ENCODE measurements around the gene GKN2. TPM values are rescaled to one million over a fixed set of nuclear protein-coding genes. Genes with fewer than 3 reads are reported as not detected.

GKN2 gene
- total and polyA plus RNA-seq, 4 donors, result 9.1 TPM; not detected in 3

DNA sequence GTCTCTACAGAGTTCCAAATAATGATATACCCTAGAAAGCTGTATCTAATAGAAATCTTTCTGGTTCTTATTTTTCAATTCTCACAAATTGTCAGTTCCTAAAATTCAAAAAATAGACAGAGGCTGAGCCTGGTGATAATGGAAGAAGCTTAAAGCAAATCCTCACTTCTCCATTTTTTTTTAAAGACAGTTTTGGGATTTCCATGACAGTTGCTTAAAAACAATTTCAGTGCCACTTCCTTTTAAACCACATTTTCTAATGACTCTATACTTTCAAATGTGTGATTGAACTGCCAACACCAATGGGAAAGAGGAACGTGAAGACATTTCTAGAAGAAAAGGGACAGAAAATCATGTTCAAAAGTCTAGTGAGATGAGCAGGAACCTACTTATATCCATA is 4.0 kb downstream of the GKN2 start:
- Histone ChIP-seq H3K36me3 (ENCODE audit: control insufficient read depth in 4 of 4, insufficient read depth in 3 of 4, low read depth in 1 of 4, low read length in 3 of 4) (no peaks in the 10 kb centered on the region), H3K4me3 (ENCODE audit: low read depth in 1 of 3, low read length in 3 of 3) (no peak overlapping the region), H3K9ac (ENCODE audit: low read depth in 1 of 2, low read length in 2 of 2) (no peak overlapping the region), H3K27ac (ENCODE audit: low read depth in 1 of 2, low read length in 2 of 2) (no peak overlapping the region), H3K4me1 (ENCODE audit: control insufficient read depth in 4 of 4, insufficient read depth in 4 of 4, low read length in 3 of 4) (peaks cover 0 to 6% (median 2%) of the 10 kb centered on the region in 4 donors), H3K9me3 (ENCODE audit: control insufficient read depth in 4 of 4, low read length in 3 of 4) (no peaks in the 10 kb centered on the region), H3K27me3 (ENCODE audit: control insufficient read depth in 4 of 4, insufficient read depth in 4 of 4, low read length in 3 of 4) (peaks cover 0 to 6% (median 0%) of the 10 kb centered on the region in 4 donors)
- 80% methylated on average over 1 of the region's 1 CpG for WGBS
- no peak for DNase-seq (ENCODE audit: low spot score)
- TF ChIP-seq TAF1 (conservative IDR thresholded peaks at IDR 0.05) (no peak), HNF4G (IDR thresholded peaks at IDR 0.05) (no peak), FOXA1 (IDR thresholded peaks at IDR 0.05) (no peak), RXRA (IDR thresholded peaks at IDR 0.05) (no peak), YY1 (IDR thresholded peaks at IDR 0.05) (no peak)
- TF ChIP-seq, protein P1, sequence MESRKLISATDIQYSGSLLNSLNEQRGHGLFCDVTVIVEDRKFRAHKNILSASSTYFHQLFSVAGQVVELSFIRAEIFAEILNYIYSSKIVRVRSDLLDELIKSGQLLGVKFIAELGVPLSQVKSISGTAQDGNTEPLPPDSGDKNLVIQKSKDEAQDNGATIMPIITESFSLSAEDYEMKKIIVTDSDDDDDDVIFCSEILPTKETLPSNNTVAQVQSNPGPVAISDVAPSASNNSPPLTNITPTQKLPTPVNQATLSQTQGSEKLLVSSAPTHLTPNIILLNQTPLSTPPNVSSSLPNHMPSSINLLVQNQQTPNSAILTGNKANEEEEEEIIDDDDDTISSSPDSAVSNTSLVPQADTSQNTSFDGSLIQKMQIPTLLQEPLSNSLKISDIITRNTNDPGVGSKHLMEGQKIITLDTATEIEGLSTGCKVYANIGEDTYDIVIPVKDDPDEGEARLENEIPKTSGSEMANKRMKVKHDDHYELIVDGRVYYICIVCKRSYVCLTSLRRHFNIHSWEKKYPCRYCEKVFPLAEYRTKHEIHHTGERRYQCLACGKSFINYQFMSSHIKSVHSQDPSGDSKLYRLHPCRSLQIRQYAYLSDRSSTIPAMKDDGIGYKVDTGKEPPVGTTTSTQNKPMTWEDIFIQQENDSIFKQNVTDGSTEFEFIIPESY (IDR thresholded peaks at IDR 0.05), result no peak

GRCh38 chr2:68946117-68946516 is 6.6 kb downstream of the GKN2 start:
- Histone ChIP-seq H3K9ac (ENCODE audit: low read depth in 1 of 2, low read length in 2 of 2) (no peak overlapping the region), H3K36me3 (ENCODE audit: control insufficient read depth in 4 of 4, insufficient read depth in 3 of 4, low read depth in 1 of 4, low read length in 3 of 4) (no peaks in the 10 kb centered on the region), H3K9me3 (ENCODE audit: control insufficient read depth in 4 of 4, low read length in 3 of 4) (no peaks in the 10 kb centered on the region), H3K4me3 (ENCODE audit: low read depth in 1 of 3, low read length in 3 of 3) (no peak overlapping the region), H3K27ac (ENCODE audit: low read depth in 1 of 2, low read length in 2 of 2) (no peak overlapping the region), H3K27me3 (ENCODE audit: control insufficient read depth in 4 of 4, insufficient read depth in 4 of 4, low read length in 3 of 4) (peaks cover 0 to under 1% (median 0%) of the 10 kb centered on the region in 4 donors), H3K4me1 (ENCODE audit: control insufficient read depth in 4 of 4, insufficient read depth in 4 of 4, low read length in 3 of 4) (peaks cover 0 to 6% (median 2%) of the 10 kb centered on the region in 4 donors)
- DNase-seq (ENCODE audit: low spot score), result no peak
- 25% methylated on average over 3 of the region's 3 CpGs for WGBS
- peak; percentile 52 to 79 for TF ChIP-seq HNF4A (conservative IDR thresholded peaks at IDR 0.05)
- peak; percentile 69 for TF ChIP-seq YY1 (IDR thresholded peaks at IDR 0.05)
- peak; percentile 47 for TF ChIP-seq FOXA1 (IDR thresholded peaks at IDR 0.05)
- TF ChIP-seq SP1 (IDR thresholded peaks at IDR 0.05), result peak; percentile 34
- peak in 1 of 2 donors; percentile 29 for TF ChIP-seq GABPA (IDR thresholded peaks at IDR 0.05 in 1 of 2, conservative IDR thresholded peaks at IDR 0.05 in 1 of 2)
- TF ChIP-seq, protein P1 (IDR thresholded peaks at IDR 0.05), result peak; percentile 60
- TF ChIP-seq, protein P2, sequence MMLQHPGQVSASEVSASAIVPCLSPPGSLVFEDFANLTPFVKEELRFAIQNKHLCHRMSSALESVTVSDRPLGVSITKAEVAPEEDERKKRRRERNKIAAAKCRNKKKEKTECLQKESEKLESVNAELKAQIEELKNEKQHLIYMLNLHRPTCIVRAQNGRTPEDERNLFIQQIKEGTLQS (IDR thresholded peaks at IDR 0.05), result peak; percentile 23
- TF ChIP-seq RAD21 (IDR thresholded peaks at IDR 0.05), result peak; percentile 23 to 41
- no peak for TF ChIP-seq HNF4G (IDR thresholded peaks at IDR 0.05)
- TF ChIP-seq, protein P3, sequence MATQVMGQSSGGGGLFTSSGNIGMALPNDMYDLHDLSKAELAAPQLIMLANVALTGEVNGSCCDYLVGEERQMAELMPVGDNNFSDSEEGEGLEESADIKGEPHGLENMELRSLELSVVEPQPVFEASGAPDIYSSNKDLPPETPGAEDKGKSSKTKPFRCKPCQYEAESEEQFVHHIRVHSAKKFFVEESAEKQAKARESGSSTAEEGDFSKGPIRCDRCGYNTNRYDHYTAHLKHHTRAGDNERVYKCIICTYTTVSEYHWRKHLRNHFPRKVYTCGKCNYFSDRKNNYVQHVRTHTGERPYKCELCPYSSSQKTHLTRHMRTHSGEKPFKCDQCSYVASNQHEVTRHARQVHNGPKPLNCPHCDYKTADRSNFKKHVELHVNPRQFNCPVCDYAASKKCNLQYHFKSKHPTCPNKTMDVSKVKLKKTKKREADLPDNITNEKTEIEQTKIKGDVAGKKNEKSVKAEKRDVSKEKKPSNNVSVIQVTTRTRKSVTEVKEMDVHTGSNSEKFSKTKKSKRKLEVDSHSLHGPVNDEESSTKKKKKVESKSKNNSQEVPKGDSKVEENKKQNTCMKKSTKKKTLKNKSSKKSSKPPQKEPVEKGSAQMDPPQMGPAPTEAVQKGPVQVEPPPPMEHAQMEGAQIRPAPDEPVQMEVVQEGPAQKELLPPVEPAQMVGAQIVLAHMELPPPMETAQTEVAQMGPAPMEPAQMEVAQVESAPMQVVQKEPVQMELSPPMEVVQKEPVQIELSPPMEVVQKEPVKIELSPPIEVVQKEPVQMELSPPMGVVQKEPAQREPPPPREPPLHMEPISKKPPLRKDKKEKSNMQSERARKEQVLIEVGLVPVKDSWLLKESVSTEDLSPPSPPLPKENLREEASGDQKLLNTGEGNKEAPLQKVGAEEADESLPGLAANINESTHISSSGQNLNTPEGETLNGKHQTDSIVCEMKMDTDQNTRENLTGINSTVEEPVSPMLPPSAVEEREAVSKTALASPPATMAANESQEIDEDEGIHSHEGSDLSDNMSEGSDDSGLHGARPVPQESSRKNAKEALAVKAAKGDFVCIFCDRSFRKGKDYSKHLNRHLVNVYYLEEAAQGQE (IDR thresholded peaks at IDR 0.05), result peak; percentile 90
- TF ChIP-seq JUND (IDR thresholded peaks at IDR 0.05), result peak in 1 of 2 donors; percentile 81
- no peak for TF ChIP-seq TAF1 (conservative IDR thresholded peaks at IDR 0.05)
- peak; percentile 37 to 90 for TF ChIP-seq RXRA (IDR thresholded peaks at IDR 0.05)
- TF ChIP-seq, protein P4, sequence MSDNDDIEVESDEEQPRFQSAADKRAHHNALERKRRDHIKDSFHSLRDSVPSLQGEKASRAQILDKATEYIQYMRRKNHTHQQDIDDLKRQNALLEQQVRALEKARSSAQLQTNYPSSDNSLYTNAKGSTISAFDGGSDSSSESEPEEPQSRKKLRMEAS (IDR thresholded peaks at IDR 0.05), result peak; percentile 69
- TF ChIP-seq FOXA2 (IDR thresholded peaks at IDR 0.05), result peak; percentile 34
- no peak for TF ChIP-seq NR2F2 (IDR thresholded peaks at IDR 0.05)
- no peak for TF ChIP-seq CTCF (IDR thresholded peaks at IDR 0.05; ENCODE audit: low read depth, low read length, missing input control)
- TF ChIP-seq EGR1 (IDR thresholded peaks at IDR 0.05; ENCODE audit: low read depth in 2 of 2), result peak in 1 of 2 donors; percentile 26
